GM19023 (cell line): ENCODE results near the gene OR13J1.
A peak's percentile ranks its signal among the peaks of the same experiment; 100 is the strongest.

ENCODE experiments used
- ATAC-seq: cut with Tn5 transposase; IDR thresholded peaks from one replicate; pipeline ENCODE4 v1.9.1; 2021; ENCODE audit warnings: mild to moderate bottlenecking, moderate library complexity; ENCODE audit not compliant: unreplicated experiment

OR13J1 gene

GRCh38 chr9:35835216-35835632 lies 35.0 kb downstream of the OR13J1 start:
- no peak for ATAC-seq

- ATAC-seq, result no peak
Observed at GRCh38 chr9:35834260-35835215, 35.7 kb downstream of the OR13J1 start.

- ATAC-seq, result no peak
Observed at GRCh38 chr9:35832814-35833213, 37.4 kb downstream of the OR13J1 start.

- no peak for ATAC-seq
Observed at GRCh38 chr9:35831040-35831439, 39.2 kb downstream of the OR13J1 start.

- ATAC-seq, result no peak
Observed at GRCh38 chr9:35829764-35830096, 40.5 kb downstream of the OR13J1 start.

GRCh38 chr9:35829084-35829763 lies 41.0 kb downstream of the OR13J1 start, which contains the start of gene TMEM8B:
TMEM8B (plus strand) TSS chr9:35829228; CDS start chr9:35829448, 220 bp downstream.
- peak; percentile 82 for ATAC-seq

- ATAC-seq, result no peak
Observed at GRCh38 chr9:35828716-35829083, 41.5 kb downstream of the OR13J1 start, which contains the start of gene FAM221B. FAM221B (minus strand) TSS chr9:35828732; CDS start chr9:35826161, 2,571 bp downstream.

GRCh38 chr9:35827486-35827885 lies 42.7 kb downstream of the OR13J1 start:
- no peak for ATAC-seq

- no peak for ATAC-seq
Observed at GRCh38 chr9:35826071-35826701, 44.0 kb downstream of the OR13J1 start.

GRCh38 chr9:35822926-35823325 lies 47.3 kb downstream of the OR13J1 start:
- no peak for ATAC-seq

GRCh38 chr9:35820076-35820475 lies 50.1 kb downstream of the OR13J1 start:
- no peak for ATAC-seq
